Bronchial epithelial cell (primary cell): ENCODE measurements around the gene CCDC137. TPM values are rescaled to one million over a fixed set of nuclear protein-coding genes. Genes with fewer than 3 reads are reported as not detected.

Experiments used
- DNase-seq: peaks from one replicate; pipeline ENCODE4 v3.0.0-alpha.2; 2010; ENCODE audit warnings: low read depth
- FAIRE-seq: peaks from 2 replicates; lab custom pipeline; 2011; peaks lifted over from hg19 to GRCh38; lab: Jason Lieb, UNC
- H3K27me3 ChIP-seq: 2 replicates; pipeline ENCODE4 v1.5.1; 2011; ENCODE audit warnings: low read length; ENCODE audit not compliant: control insufficient read depth, insufficient read depth
- H3K36me3 ChIP-seq: 2 replicates; pipeline ENCODE4 v1.5.1; 2011; ENCODE audit warnings: low read length; ENCODE audit not compliant: control insufficient read depth, insufficient read depth
- H3K4me3 ChIP-seq: 2 replicates; pipeline ENCODE4 v1.5.1; 2011; ENCODE audit warnings: mild to moderate bottlenecking, low read depth, low read length, control low read depth
- total RNA-seq: library from RNA; depleted of rRNA; stranded (reverse); fragments of >200 nt; gene quantifications from 2 replicates; pipeline ENCODE4 v1.2.1, GENCODE V29; 2014
- TF ChIP-seq, protein P1 (sequence below): IDR thresholded peaks from 2 replicates; pipeline ENCODE4 v1.5.1; 2011; ENCODE audit warnings: mild to moderate bottlenecking, moderate library complexity, low read length, control low read depth, inconsistent platforms; ENCODE audit not compliant: insufficient read depth, severe bottlenecking

The CCDC137 gene
- total RNA-seq, 1 donor from 2014 or later: 6.8 TPM

DNA sequence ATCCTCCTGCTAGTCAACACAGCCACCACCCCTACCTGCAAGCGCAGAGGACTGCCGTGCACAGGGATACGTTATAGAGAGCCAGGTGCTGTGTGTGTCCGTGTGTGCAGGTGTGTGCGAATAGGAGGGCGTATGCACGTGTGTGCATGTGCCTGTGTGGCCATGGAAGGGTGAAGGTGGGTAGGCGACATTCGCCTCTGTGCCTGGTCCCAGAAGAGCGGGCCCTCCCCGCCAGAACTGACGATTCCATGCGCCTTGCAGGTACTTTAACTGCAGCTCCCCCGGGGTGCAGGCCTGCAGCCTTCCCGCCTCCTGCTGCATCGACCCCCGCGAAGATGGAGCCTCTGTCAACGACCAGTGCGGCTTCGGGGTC, 18.9 kb upstream of the CCDC137 start:
- H3K27me3 ChIP-seq: peaks cover 9% of the 10 kb centered on the region
- DNase-seq: no peak
- TF ChIP-seq, protein P1, sequence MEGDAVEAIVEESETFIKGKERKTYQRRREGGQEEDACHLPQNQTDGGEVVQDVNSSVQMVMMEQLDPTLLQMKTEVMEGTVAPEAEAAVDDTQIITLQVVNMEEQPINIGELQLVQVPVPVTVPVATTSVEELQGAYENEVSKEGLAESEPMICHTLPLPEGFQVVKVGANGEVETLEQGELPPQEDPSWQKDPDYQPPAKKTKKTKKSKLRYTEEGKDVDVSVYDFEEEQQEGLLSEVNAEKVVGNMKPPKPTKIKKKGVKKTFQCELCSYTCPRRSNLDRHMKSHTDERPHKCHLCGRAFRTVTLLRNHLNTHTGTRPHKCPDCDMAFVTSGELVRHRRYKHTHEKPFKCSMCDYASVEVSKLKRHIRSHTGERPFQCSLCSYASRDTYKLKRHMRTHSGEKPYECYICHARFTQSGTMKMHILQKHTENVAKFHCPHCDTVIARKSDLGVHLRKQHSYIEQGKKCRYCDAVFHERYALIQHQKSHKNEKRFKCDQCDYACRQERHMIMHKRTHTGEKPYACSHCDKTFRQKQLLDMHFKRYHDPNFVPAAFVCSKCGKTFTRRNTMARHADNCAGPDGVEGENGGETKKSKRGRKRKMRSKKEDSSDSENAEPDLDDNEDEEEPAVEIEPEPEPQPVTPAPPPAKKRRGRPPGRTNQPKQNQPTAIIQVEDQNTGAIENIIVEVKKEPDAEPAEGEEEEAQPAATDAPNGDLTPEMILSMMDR: no peak
- H3K4me3 ChIP-seq: no peak overlapping the region
- FAIRE-seq: no peak
- no peaks in the 10 kb centered on the region for H3K36me3 ChIP-seq

DNA sequence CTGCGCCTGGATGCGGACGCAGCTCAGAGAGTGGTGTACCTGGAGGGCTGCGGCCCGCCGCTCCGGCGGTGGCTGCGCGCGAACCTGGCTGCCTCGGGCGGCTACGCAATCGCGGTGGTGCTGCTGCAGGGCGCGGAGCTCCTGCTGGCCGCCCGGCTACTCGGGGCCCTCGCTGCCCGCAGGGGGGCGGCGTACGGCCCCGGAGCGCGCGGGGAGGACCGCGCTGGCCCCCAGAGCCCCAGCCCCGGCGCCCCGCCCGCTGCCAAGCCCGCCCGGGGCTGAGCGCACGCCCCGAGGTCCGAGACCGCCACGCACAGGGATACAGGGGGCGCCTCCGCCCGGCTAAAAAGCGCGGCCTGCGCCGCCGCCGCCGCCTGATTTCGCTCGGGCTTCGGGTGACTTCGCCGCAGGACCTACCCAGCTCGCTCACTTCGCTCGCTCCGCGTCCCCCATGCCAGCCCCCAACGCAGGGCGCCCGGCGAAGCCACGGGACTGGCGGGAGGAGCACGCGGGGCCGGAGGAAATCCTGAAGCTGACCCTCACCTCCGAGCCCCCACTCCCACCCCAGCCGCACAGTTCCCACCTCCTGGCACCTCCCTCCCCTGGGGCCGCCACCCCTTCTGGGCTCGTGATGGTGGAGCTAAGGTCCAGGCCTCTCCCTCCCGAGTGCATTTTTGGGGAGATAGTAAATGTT, 18.4 kb upstream of the CCDC137 start:
- no peak for FAIRE-seq
- DNase-seq: no peak
- Histone ChIP-seq H3K4me3 (no peak overlapping the region), H3K36me3 (no peaks in the 10 kb centered on the region), H3K27me3 (peaks cover 9% of the 10 kb centered on the region)
- TF ChIP-seq, protein P1: no peak

DNA sequence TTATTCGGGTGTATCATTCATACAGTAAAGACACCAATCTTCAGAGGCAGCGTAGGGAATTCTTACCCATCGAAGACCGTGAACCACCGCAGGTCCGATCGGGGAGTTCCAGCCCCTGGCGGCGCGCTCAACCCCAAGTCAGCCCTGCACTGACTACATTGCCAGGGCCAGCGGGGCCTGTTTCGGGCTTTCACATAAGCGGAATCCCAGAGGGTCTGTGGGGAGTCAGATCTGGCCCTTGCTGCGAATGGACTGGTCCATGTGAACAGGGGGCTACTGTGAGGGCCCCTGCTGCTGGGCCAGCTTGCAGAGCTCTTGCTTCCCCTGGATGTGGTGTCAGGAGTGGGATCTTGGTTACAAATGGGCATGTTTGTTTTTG, 17.8 kb upstream of the CCDC137 start:
- DNase-seq (no peak), FAIRE-seq (no peak)
- Histone ChIP-seq H3K36me3 (no peaks in the 10 kb centered on the region), H3K4me3 (no peak overlapping the region), H3K27me3 (peaks cover 9% of the 10 kb centered on the region)
- TF ChIP-seq, protein P1: no peak

DNA sequence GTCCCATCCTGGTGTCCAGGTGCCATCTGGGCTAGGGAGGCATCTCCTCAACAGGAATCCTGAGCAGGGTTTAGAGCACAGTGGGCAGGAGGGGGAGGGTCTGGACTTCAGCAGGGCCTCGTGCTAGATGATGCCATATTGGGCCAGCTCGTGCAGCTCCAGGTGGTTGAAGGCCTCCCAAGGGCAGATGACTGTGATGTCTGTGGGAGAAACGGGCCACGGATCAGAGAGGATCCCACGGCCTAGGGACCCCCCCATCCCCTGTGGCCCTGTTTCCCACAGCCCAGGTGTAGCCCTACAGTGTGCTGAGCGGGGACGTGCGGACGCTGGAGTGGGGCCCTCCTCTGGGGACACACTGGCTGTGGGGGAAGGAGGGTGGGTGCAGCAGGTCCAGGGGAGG, 15.6 kb upstream of the CCDC137 start:
- no peak for DNase-seq
- no peak overlapping the region for H3K4me3 ChIP-seq
- TF ChIP-seq, protein P1: no peak
- peaks cover 9% of the 10 kb centered on the region for H3K27me3 ChIP-seq
- FAIRE-seq: no peak
- H3K36me3 ChIP-seq: no peaks in the 10 kb centered on the region

DNA sequence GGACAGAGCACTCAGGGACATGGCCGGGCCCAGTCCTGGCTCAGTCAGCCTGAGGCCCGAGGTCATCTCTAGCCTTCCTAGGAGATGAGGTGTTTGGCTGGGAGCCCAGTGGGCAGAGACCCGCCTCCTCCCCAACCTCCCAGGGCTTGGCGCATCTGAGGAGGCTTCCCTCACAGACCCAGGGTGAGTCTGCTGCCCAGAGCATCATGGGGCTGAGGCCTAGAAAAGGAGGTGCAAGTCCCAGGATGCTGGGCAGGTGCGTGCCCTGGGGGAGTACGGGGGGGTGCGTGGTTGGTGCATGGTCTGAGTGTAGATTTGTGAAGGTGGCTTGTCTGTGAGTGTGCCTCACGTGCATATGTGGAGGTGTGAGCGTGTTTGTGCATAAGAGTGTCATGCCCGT, 14.8 kb upstream of the CCDC137 start:
- no peak overlapping the region for H3K4me3 ChIP-seq
- FAIRE-seq (no peak), DNase-seq (peak; percentile 33)
- no peaks in the 10 kb centered on the region for H3K36me3 ChIP-seq
- TF ChIP-seq, protein P1: no peak
- peaks cover 9% of the 10 kb centered on the region for H3K27me3 ChIP-seq
